ENCODE measurements around the gene SEC23B. TPM values are rescaled to one million over a fixed set of nuclear protein-coding genes. Genes with fewer than 3 reads are reported as not detected.

Gene SEC23B
- total and polyA plus RNA-seq, 2 of the 13 experiments (the other 11 are each of a cell fraction or from before 2014, with no cell fraction given), result 114 to 120 TPM

DNA sequence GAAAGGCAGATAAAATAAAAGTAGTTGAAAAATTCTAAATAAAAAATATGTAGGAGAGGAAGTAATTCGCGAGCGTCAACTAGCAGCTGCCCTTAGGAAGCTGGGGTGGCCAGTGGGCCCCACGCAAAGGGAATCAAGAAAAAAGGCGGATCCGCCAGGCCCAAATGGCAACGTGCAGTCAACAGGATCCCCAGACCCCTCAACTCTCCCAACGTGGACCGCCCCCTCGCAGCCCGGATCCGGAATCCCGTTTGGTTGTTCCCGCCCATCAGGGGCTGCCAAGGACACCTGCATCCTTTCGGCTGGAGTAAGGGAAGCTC is 41.2 kb upstream of the SEC23B start (continued):
- TF ChIP-seq, protein P1, sequence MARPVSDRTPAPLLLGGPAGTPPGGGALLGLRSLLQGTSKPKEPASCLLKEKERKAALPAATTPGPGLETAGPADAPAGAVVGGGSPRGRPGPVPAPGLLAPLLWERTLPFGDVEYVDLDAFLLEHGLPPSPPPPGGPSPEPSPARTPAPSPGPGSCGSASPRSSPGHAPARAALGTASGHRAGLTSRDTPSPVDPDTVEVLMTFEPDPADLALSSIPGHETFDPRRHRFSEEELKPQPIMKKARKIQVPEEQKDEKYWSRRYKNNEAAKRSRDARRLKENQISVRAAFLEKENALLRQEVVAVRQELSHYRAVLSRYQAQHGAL (CRISPR knock-in tag; IDR thresholded peaks at IDR 0.05; ENCODE audit: not compliant biosample characterization), result no peak
- TF ChIP-seq CBX1 (IDR thresholded peaks at IDR 0.05; ENCODE audit: low read depth) (no peak), KAT7 (CRISPR knock-in tag; IDR thresholded peaks at IDR 0.05; ENCODE audit: borderline replicate concordance) (no peak), ZNF34 (CRISPR knock-in tag; IDR thresholded peaks at IDR 0.05; ENCODE audit: borderline replicate concordance) (no peak), ZNF318 (CRISPR knock-in tag; IDR thresholded peaks at IDR 0.05) (0 out of 2 replicates have a peak, but pooled peaks have one; percentile 70), ZZZ3 (CRISPR knock-in tag; IDR thresholded peaks at IDR 0.05; ENCODE audit: borderline replicate concordance) (no peak), ATF7 (IDR thresholded peaks at IDR 0.05) (no peak), ATF7 (CRISPR knock-in tag; IDR thresholded peaks at IDR 0.05) (no peak), ZFX (CRISPR knock-in tag; IDR thresholded peaks at IDR 0.05; ENCODE audit: low read depth) (no peak; the same call in 1 of the 2 replicates), RAD51 (IDR thresholded peaks at IDR 0.05; ENCODE audit: borderline replicate concordance) (no peak), ZNF878 (CRISPR knock-in tag; IDR thresholded peaks at IDR 0.05) (no peak), ZNF18 (CRISPR knock-in tag; IDR thresholded peaks at IDR 0.05; ENCODE audit: insufficient replicate concordance) (no peak), ZNF83 (CRISPR knock-in tag; IDR thresholded peaks at IDR 0.05; ENCODE audit: borderline replicate concordance) (no peak)
- TF ChIP-seq, protein P2, sequence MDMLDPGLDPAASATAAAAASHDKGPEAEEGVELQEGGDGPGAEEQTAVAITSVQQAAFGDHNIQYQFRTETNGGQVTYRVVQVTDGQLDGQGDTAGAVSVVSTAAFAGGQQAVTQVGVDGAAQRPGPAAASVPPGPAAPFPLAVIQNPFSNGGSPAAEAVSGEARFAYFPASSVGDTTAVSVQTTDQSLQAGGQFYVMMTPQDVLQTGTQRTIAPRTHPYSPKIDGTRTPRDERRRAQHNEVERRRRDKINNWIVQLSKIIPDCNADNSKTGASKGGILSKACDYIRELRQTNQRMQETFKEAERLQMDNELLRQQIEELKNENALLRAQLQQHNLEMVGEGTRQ (IDR thresholded peaks at IDR 0.05; ENCODE audit: low read depth, low read length), result no peak
- TF ChIP-seq, protein P2 (CRISPR knock-in tag; IDR thresholded peaks at IDR 0.05; ENCODE audit: borderline replicate concordance), result no peak
- TF ChIP-seq, protein P3, sequence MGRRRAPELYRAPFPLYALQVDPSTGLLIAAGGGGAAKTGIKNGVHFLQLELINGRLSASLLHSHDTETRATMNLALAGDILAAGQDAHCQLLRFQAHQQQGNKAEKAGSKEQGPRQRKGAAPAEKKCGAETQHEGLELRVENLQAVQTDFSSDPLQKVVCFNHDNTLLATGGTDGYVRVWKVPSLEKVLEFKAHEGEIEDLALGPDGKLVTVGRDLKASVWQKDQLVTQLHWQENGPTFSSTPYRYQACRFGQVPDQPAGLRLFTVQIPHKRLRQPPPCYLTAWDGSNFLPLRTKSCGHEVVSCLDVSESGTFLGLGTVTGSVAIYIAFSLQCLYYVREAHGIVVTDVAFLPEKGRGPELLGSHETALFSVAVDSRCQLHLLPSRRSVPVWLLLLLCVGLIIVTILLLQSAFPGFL (CRISPR knock-in tag; IDR thresholded peaks at IDR 0.05), result no peak
